HepG2 (cell line): ENCODE data around the gene PPP1R13L.

ENCODE experiments used
- BRCA1 ChIP-seq: sonication (generic); formaldehyde crosslinking; IDR thresholded peaks from 2 replicates; pipeline ENCODE4 v1.4.0; 2020; ENCODE audit warnings: missing genetic modification reagents
- NCOA1 ChIP-seq: sonication (generic); formaldehyde crosslinking; IDR thresholded peaks from 2 replicates; pipeline ENCODE4 v1.9.0; 2021; ENCODE audit warnings: missing genetic modification reagents
- RAD21 ChIP-seq: fragments of 450-650 bp; formaldehyde crosslinking; IDR thresholded peaks from 2 replicates; pipeline ENCODE4 v1.5.0; 2020; ENCODE audit warnings: mild to moderate bottlenecking
- TF ChIP-seq, protein P1 (sequence below), 2 experiments: IDR thresholded peaks; 2 replicates each; pipeline ENCODE4 v1.6.1; 2011 to 2012; ENCODE audit warnings: low read length in 2 of 2, borderline replicate concordance in 1 of 2, low read depth in 1 of 2, mild to moderate bottlenecking in 1 of 2, moderate library complexity in 1 of 2
- TF ChIP-seq, protein P2 (sequence below): sonication (generic); formaldehyde crosslinking; IDR thresholded peaks from 2 replicates; pipeline ENCODE4 v1.5.0; 2020; ENCODE audit warnings: mild to moderate bottlenecking, missing genetic modification reagents, moderate library complexity
- TF ChIP-seq, protein P3 (sequence below): IDR thresholded peaks from 2 replicates; pipeline ENCODE4 v1.6.1; 2012; ENCODE audit warnings: inconsistent platforms
- TF ChIP-seq, protein P4 (sequence below), 2 experiments: fragments of 450-650 bp in 1 of 2; sonication (generic) in 1 of 2; formaldehyde crosslinking in 1 of 2; IDR thresholded peaks; 2 replicates each; pipeline versions ENCODE4 v1.6.1 to v1.8.0; 2016 to 2022; ENCODE audit warnings: antibody characterized with exemption in 1 of 2, mild to moderate bottlenecking in 1 of 2, missing genetic modification reagents in 1 of 2

DNA sequence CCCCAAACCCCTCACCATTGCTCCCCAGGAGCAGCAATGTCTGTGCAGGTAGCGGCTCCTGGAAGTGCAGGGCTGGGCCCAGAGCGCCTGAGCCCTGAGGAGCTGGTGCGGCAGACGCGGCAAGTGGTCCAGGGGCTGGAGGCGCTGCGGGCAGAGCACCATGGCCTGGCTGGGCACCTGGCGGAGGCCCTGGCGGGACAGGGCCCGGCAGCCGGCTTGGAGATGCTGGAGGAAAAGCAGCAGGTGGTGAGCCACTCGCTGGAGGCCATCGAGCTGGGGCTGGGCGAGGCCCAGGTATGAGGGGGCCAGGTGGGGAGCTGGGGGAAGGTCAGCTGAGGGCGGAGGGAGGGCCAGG is 59.4 kb downstream of the PPP1R13L start:
- TF ChIP-seq NCOA1 (CRISPR knock-in tag) (no peak), RAD21 (no peak), BRCA1 (no peak)
- TF ChIP-seq, protein P1, sequence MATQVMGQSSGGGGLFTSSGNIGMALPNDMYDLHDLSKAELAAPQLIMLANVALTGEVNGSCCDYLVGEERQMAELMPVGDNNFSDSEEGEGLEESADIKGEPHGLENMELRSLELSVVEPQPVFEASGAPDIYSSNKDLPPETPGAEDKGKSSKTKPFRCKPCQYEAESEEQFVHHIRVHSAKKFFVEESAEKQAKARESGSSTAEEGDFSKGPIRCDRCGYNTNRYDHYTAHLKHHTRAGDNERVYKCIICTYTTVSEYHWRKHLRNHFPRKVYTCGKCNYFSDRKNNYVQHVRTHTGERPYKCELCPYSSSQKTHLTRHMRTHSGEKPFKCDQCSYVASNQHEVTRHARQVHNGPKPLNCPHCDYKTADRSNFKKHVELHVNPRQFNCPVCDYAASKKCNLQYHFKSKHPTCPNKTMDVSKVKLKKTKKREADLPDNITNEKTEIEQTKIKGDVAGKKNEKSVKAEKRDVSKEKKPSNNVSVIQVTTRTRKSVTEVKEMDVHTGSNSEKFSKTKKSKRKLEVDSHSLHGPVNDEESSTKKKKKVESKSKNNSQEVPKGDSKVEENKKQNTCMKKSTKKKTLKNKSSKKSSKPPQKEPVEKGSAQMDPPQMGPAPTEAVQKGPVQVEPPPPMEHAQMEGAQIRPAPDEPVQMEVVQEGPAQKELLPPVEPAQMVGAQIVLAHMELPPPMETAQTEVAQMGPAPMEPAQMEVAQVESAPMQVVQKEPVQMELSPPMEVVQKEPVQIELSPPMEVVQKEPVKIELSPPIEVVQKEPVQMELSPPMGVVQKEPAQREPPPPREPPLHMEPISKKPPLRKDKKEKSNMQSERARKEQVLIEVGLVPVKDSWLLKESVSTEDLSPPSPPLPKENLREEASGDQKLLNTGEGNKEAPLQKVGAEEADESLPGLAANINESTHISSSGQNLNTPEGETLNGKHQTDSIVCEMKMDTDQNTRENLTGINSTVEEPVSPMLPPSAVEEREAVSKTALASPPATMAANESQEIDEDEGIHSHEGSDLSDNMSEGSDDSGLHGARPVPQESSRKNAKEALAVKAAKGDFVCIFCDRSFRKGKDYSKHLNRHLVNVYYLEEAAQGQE (IDR thresholded peaks at IDR 0.05; ENCODE audit: borderline replicate concordance in 1 of 2, low read depth in 1 of 2, low read length in 2 of 2): no peak
- TF ChIP-seq, protein P2, sequence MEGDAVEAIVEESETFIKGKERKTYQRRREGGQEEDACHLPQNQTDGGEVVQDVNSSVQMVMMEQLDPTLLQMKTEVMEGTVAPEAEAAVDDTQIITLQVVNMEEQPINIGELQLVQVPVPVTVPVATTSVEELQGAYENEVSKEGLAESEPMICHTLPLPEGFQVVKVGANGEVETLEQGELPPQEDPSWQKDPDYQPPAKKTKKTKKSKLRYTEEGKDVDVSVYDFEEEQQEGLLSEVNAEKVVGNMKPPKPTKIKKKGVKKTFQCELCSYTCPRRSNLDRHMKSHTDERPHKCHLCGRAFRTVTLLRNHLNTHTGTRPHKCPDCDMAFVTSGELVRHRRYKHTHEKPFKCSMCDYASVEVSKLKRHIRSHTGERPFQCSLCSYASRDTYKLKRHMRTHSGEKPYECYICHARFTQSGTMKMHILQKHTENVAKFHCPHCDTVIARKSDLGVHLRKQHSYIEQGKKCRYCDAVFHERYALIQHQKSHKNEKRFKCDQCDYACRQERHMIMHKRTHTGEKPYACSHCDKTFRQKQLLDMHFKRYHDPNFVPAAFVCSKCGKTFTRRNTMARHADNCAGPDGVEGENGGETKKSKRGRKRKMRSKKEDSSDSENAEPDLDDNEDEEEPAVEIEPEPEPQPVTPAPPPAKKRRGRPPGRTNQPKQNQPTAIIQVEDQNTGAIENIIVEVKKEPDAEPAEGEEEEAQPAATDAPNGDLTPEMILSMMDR (CRISPR knock-in tag): no peak
- TF ChIP-seq, protein P3, sequence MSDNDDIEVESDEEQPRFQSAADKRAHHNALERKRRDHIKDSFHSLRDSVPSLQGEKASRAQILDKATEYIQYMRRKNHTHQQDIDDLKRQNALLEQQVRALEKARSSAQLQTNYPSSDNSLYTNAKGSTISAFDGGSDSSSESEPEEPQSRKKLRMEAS: no peak
- TF ChIP-seq, protein P4, sequence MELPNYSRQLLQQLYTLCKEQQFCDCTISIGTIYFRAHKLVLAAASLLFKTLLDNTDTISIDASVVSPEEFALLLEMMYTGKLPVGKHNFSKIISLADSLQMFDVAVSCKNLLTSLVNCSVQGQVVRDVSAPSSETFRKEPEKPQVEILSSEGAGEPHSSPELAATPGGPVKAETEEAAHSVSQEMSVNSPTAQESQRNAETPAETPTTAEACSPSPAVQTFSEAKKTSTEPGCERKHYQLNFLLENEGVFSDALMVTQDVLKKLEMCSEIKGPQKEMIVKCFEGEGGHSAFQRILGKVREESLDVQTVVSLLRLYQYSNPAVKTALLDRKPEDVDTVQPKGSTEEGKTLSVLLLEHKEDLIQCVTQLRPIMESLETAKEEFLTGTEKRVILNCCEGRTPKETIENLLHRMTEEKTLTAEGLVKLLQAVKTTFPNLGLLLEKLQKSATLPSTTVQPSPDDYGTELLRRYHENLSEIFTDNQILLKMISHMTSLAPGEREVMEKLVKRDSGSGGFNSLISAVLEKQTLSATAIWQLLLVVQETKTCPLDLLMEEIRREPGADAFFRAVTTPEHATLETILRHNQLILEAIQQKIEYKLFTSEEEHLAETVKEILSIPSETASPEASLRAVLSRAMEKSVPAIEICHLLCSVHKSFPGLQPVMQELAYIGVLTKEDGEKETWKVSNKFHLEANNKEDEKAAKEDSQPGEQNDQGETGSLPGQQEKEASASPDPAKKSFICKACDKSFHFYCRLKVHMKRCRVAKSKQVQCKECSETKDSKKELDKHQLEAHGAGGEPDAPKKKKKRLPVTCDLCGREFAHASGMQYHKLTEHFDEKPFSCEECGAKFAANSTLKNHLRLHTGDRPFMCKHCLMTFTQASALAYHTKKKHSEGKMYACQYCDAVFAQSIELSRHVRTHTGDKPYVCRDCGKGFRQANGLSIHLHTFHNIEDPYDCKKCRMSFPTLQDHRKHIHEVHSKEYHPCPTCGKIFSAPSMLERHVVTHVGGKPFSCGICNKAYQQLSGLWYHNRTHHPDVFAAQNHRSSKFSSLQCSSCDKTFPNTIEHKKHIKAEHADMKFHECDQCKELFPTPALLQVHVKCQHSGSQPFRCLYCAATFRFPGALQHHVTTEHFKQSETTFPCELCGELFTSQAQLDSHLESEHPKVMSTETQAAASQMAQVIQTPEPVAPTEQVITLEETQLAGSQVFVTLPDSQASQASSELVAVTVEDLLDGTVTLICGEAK (IDR thresholded peaks at IDR 0.05): no peak
- TF ChIP-seq, protein P4 (CRISPR knock-in tag; IDR thresholded peaks at IDR 0.05): no peak
